Stimulated activated naive CD4-positive, alpha-beta T cell treated with Interleukin-2 at 50 U/mL for 16 hours (primary cell): ENCODE data around the gene MMP17.

Experiments used
- DNase-seq: peaks from one replicate; lab custom pipeline; 2025; lab: John Stamatoyannopoulos, UW

The MMP17 gene

DNA sequence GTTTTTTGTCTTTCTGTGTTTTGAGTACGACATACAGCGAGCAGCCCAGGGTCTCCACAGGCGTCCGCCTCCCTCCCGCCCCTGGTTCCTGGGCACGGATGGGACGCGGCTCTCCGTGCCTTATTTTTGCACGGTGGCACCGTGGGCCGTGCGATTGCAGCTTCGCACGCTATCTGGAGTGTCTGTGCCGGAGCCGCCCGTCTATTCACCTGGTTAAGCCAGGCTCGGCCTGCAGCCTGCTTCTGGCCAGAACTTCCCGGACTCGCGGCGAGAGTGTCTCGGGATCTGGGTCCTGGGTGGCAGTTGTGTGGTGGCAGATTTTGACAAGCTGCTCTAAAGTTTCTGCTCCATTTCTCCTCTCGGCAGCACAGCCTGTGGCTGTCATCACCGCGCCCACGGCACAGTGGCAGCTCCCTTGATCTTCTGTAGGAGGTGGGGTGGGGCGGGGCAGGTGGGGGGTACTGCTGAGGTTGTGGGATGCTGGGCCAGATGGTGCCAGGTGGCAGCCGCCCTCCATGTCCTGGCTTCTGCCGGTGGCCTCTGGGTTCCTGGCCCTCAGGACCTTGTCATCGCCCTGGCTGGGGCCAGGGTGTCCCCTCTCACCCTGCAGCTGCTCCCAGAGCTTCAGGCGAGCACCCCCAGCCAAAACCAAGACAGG lies 2.9 kb downstream of the MMP17 start:
- DNase-seq = peak; percentile 18

DNA sequence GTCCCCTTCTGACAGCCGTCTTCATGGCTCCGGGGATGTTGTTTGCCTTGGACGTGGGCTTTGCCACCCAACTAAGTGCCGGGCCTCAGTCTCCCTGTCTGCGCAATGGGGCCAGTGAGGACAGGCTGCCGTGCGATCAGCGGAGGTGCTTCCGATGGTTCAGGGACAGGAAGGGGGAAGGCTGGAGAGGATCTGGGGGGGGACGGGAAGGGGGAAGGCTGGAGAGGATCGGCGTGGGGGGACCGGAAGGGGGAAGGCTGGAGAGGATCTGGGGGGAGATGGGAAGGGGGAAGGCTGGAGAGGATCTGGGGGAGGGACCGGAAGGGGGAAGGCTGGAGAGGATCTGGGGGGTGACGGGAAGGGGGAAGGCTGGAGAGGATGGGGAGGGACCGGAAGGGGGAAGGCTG lies 3.4 kb downstream of the MMP17 start:
- DNase-seq = no peak

DNA sequence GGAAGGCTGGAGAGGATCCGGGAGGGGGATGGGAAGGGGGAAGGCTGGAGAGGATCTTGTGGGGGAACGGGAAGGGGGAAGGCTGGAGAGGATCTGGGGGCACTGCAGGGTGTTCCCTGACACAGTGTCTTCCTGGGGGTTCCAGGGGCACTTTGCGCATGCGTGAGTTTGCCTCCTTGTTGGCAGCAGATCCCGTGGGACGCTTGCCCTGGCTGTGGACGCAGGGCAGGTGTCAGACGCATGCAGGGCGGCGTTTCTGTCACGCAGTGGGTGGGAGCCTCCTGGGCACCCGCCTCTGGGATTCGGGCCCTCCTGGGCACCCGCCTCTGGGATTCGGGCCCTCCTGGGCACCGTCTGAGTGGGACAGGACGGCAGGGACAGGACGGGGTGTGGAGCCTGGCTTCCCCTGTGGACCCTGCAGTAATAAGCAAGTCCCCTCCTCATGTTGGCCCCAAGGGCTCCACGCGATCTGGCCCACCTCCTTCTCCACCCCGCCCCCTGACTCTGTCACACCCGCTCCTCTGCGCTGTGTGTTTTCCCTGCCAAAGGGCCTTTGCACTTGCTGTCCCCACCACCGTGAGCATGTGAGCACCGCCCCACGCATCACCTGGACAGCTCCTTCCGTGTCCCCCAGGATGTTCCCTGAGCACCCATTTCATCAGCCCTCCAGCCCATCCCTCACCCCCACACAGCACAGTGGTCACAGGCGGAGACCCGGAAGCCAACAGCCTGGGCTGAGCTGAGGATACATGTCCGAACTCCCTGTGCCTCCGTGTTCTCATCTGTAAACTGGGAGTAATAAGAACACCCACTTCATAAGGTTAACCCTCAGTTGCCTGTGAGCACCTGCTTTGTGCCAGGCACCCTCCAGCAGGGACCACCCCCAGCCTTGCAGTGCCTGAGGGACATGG lies 4.4 kb downstream of the MMP17 start:
- no peak for DNase-seq

DNA sequence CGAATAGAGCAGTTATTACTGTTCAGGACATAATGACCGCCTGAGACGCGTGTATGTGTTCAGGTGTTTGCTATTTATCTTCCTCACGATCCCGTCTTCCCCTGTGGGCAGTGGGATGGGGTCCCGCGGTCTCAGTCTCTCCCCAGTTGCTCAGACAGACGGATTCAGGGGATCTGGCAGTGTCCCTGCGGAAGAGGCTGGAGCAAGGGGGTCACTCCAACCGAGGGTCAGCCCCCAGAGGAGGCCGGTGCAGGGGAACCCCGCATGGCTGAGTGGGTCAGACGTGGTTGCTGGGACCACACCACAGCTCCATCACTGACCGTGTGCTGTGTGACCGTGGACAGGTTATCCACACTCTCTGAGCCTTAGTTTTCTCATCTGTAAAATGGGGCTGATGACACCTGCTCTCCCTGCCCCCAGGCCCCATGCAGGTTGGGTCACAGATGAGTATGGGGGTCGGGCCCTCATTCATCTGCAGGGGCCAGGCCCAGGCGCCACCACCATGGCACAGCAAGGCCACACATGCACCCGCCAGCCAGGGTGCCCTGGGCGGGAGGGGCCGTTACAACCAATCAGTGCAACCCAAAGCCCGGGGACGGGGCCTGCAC lies 5.2 kb downstream of the MMP17 start:
- DNase-seq = no peak

- DNase-seq = no peak
Measured at GRCh38 chr12:131833896-131834641, 5.9 kb downstream of the MMP17 start.

DNA sequence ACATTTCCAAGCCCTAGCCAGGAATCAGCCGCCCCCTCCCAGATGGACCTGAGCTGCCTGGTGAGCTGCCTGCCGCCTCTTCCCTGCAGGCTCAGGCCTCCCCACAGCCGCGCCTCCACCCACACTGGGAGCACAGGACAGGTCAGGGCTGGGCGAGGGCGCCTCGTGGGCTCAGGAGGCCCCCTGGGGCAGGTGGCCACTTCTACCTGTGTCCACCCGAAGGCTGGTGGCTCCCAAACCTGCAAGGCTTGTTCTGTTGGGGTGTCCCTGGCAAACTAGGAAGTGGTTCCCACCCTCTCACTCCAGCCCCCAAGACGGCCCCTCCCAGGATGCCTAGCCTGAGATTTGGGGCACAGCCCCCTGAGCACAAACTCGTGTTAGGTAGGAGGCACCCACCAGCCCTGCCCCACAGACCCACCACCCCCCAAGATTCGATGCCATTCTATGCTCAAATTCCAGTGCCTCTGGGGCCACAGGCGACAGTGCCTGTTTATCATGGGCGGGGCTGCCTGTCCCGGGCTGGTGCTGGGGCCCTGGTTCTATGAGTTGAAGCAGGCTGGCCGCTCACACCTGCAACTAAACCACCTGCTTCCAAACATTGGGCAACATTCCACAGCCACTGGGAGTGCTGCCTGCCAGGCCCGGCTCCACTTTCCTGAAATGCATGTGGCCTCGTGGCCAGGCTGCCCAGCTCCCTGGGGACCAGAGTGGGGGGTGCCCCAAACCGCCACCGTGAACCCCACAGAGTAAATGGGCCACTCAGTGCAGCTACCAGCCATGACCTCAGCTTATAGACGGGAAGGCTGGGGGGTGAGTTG lies 6.8 kb downstream of the MMP17 start:
- DNase-seq = no peak

DNA sequence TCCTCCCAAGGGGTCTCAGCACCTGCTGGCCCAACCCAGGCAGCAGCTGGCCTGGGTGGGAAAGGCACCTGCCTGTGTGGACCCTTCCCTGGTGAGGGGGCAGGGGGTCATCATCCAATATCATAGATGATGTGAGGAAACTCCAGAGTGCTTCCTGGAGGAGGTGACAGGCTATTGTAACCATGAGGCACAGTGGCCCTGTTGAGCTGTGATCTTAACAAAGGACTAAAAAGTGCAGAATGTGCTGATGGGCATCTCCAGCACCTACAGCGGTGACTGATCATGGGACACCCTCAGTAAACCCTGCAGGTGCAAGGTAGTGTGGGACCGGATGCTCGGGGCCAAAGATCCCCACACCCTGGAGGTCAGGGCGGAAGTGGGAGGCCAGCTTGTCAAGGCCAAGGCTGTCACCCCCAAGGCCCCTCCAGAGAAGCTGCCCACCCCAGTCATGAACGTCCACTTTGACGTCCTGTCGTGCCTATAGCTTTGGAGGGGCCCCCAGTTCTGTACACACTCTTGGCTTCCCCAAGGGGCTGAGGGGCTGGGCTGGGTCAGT lies 7.5 kb downstream of the MMP17 start:
- no peak for DNase-seq

DNA sequence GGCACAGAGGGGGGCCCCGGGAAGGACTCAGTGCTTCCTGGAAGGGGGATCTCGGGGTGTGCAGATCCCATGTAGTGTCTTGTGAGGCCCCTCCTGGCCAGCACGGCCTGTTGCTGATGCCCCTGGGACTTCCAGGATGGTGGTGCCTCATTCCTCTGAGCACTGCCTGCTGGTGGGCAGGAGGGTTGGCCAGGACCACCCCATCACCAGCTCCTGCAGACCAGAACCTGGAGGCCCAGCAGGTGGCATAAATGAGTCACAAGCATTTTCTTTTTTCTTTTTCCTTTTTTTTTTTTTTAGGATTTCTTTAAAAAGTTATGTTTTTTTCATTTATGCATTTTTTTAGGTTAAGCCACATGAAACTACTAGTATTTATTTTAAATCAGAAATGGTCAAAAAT lies 8.0 kb downstream of the MMP17 start:
- DNase-seq = no peak

DNA sequence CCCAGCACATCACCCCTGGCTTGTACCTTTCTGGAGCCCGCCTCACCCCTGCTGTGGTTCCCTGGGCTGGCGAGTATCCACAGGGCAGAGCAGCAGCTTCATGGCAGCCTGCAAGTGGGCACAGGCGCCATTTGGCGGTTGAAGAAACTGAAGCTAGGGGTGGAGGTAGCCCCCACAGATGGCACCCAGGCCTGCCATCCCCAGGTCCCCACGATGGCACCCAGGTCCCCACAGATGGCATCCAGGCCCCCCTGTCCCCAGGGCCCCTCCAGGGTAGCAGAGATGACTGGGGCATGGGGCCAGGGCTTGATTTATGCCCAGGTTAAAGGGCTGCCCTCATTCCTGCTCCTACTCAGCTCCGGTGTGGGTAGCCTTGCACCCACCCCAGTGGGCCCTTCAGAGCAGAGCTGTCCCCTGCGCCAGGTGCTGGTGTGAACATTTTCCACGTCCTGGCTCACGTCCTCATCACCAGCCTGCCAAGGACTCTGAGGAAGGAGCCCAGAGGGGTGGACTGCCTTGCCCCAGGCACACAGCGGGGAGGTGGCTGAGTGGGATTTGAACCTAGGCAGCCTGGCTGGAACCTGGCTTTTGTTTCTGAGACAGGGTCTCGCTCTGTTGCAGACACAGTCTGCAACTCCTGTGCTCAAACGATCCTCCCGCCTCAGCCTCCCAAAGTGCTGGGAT lies 8.7 kb downstream of the MMP17 start:
- no peak for DNase-seq

DNA sequence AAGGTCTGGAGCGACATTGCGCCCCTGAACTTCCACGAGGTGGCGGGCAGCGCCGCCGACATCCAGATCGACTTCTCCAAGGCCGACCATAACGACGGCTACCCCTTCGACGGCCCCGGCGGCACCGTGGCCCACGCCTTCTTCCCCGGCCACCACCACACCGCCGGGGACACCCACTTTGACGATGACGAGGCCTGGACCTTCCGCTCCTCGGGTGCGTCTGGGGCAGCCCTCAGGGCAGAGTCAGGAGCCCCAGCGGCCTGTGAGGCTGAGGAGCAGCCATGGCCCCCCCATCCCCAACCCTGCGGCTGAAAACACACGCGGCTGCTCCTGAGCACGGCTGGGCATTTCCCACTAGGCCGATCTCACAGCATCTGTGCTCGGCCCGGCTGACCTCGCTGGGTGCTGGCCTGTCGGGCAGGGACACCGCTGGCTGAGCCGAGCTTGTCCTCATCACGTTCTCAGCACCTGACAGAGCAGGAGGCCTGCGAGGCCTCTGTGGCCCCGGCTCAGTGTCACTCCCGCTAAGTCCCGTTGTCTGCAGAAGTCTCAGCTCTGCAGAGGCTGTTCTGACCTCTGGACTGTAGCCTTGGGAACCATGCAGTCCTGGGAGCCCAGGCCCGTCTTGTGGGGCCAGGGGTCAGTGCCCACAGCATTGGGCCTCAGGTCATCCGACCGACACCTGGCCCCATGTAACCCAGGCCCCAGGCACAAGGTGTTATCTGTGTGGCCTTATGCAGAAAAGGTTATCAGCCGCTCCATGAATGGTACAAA lies 12.6 kb downstream of the MMP17 start:
- DNase-seq = no peak

- DNase-seq = no peak
Measured at GRCh38 chr12:131841547-131841946, 13.4 kb downstream of the MMP17 start.

GRCh38 chr12:131842169-131842568 lies 14.0 kb downstream of the MMP17 start:
- DNase-seq = no peak

- DNase-seq = no peak
Measured at GRCh38 chr12:131843527-131843926, 15.3 kb downstream of the MMP17 start.

DNA sequence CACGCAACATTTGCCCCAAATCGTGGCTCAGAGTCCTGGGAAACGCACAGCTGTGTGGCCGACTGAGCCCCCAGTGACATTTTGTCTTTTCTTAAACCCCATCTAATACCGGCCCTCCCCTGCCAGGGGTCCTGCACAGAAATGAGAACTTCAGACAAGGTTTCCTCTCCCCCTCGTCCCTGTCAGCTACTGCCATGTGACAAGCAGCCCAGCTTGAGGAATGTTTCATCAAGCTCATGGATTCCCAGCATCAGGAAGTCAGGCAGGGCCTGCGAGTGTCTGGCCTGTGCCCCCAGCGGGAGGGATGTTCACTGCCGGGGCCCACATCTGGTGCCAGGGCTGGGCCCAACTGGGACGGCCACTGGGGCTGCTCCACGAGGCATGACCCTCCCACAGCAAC lies 15.9 kb downstream of the MMP17 start:
- no peak for DNase-seq

GRCh38 chr12:131844656-131845055 lies 16.5 kb downstream of the MMP17 start:
- no peak for DNase-seq

DNA sequence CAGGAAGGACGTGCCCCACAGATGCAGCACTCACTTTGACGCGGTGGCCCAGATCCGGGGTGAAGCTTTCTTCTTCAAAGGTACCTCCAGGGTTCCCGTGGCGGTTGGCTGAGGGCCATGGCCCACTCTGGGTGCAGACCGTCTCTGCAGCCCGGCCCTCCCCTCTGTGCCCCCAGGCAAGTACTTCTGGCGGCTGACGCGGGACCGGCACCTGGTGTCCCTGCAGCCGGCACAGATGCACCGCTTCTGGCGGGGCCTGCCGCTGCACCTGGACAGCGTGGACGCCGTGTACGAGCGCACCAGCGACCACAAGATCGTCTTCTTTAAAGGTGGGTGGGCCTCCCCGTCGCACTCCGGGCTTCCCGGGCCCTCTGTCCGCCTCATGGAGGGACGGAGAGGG lies 16.9 kb downstream of the MMP17 start:
- no peak for DNase-seq

DNA sequence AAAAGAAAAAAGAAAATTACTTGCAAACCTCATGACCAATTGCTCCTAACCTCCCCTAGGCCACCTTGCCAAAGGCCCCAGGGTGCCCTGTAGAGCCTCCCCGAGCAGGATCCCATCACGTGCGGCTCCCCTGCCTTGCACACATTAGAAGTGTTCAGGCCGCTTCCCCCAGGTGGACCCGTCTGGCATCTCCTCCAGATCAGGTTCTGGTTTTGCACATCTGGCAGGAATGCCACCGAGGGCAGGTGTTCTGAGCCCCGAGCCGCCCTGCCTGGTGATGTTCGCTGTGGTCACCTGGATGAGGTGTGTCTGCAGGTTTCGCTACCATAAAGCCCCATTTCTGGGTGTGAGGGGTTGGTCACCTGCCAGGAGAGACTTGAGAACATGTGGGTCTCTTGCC lies 19.3 kb downstream of the MMP17 start:
- no peak for DNase-seq

DNA sequence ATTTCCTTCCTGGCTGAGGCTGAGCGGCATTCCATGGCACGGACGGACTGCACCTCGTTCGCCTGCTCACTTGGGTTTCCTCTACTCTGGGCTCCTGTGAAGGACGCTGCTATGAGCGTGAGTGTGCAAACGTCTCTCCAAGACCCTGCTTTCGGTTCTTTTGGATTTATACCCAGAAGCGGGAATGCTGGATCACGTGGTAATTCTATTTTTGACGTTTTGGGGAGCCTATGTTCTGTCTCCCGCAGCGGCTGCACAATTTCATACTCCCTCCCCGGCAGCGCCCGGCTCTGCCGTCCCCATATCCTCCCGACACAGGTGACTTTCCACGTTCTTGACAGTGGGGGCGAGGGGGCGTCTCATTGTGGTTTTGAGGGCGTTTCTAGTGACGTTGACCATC lies 20.6 kb downstream of the MMP17 start:
- DNase-seq = no peak

DNA sequence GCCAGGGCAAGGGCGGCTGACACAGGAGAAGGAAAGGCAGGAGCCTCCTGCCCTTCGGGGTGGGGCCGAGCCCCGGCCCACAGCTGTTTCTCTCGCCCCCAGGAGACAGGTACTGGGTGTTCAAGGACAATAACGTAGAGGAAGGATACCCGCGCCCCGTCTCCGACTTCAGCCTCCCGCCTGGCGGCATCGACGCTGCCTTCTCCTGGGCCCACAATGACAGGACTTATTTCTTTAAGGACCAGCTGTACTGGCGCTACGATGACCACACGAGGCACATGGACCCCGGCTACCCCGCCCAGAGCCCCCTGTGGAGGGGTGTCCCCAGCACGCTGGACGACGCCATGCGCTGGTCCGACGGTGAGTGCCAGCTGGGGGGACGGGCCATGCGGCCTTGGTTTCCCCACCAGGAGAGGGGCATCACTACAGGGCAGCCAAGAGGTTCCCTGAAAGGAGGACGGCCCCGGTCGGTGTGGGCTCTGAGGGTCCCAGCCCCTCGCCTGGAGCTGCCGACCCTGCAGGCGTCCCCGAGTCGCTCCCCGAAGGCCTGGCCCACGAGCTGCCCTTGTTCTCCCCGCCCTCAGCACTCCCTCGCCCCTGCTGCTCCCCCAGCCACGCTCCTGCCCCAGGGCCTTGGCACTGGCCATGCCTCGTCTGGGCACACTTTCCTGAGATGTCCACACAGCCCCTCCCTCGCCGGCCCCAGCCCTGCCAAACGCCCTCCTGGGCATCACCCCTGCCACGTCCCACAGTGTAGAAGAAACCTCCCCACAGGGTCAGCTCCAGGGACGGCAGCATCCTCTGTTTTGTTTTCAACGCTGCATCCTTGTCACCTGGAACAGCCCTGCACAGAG lies 21.7 kb downstream of the MMP17 start:
- no peak for DNase-seq
